Heart right ventricle (tissue), 16 donors: Measurements from ENCODE around the gene SCARB1. TPM values are rescaled to one million over a fixed set of nuclear protein-coding genes. Genes with fewer than 3 reads are reported as not detected.
A peak's percentile ranks its signal among the peaks of the same experiment; 100 is the strongest.

Experiments
- ATAC-seq, 8 donors: fragments of 200-7000 bp; cut with Tn5 transposase; one replicate each; pipeline ENCODE4 v1.9.1; 2020; ENCODE audit warnings: mild to moderate bottlenecking in 8 of 8, moderate library complexity in 8 of 8, moderate number of reproducible peaks in 1 of 8
- DNase-seq, 2 donors: peaks; one replicate each; pipeline ENCODE4 v3.0.0-alpha.2; 2020
- H3K27ac ChIP-seq, 10 donors: fragments of 200-600 bp; sonication (generic) in 2 of 10; one replicate each; pipeline versions ENCODE4 v1.5.0 to v1.8.0; 2020 to 2022; ENCODE audit warnings: mild to moderate bottlenecking in 3 of 10
- H3K27me3 ChIP-seq, 7 donors: fragments of 200-600 bp; one replicate each; pipeline ENCODE4 v1.8.0; 2021 to 2022; ENCODE audit warnings: mild to moderate bottlenecking in 2 of 7
- H3K36me3 ChIP-seq, 9 donors: fragments of 200-600 bp; sonication (generic) in 1 of 9; one replicate each; pipeline versions ENCODE4 v1.5.0 to v1.8.0; 2020 to 2022; ENCODE audit warnings: mild to moderate bottlenecking in 2 of 9
- H3K4me1 ChIP-seq, 9 donors: fragments of 200-600 bp; sonication (generic) in 1 of 9; one replicate each; pipeline versions ENCODE4 v1.5.0 to v1.8.0; 2020 to 2022; ENCODE audit warnings: mild to moderate bottlenecking in 4 of 9
- H3K4me3 ChIP-seq, 10 donors: fragments of 200-600 bp; sonication (generic) in 2 of 10; one replicate each; pipeline versions ENCODE4 v1.5.0 to v1.8.0; 2020 to 2022; ENCODE audit warnings: mild to moderate bottlenecking in 7 of 10, moderate library complexity in 2 of 10
- H3K9me3 ChIP-seq, 11 donors: fragments of 200-600 bp in 10 of 11; sonication (generic) in 2 of 11; one replicate each; pipeline versions ENCODE4 v1.5.0 to v1.8.0; 2013 to 2022; ENCODE audit warnings: mild to moderate bottlenecking in 2 of 11, control low read depth in 1 of 11, moderate library complexity in 1 of 11
- CTCF ChIP-seq, 9 donors: fragments of 200-600 bp; sonication (generic) in 2 of 9; IDR thresholded peaks; one replicate each; pipeline versions ENCODE4 v1.5.0 to v1.8.0; 2021 to 2022; ENCODE audit warnings: antibody characterized with exemption in 9 of 9, mild to moderate bottlenecking in 5 of 9, moderate library complexity in 1 of 9
- WGBS, 2 donors: extraction: QIAGEN DNeasy Blood & Tissue Kit; methylation state at CpG; one replicate each; pipeline ENCODE4 v1.1.7; 2013; ENCODE audit warnings: inconsistent platforms in 1 of 2; 5-methylcytosine and 5-hydroxymethylcytosine counted together
- intact Hi-C, 10 donors: fragments of 100-400 bp; cut with DNase I; formaldehyde crosslinking; loops; one replicate each; pipeline versions ENCODE4 v1.11.1 to v1.14.2; 2022
- polyA plus RNA-seq, 2 donors: library from polyadenylated mRNA; stranded (reverse); fragments of 200-250 nt; gene quantifications; one replicate each; pipeline ENCODE4 v1.2.3, GENCODE V29; 2013
- total RNA-seq, 10 donors: library from RNA; stranded (reverse); fragmentation: NEBNext Ultra II Directional in 3 of 10; extraction: Animal tissue kit (Norgen Biotek cat#: 25700) in 3 of 10; gene quantifications; one replicate each; pipeline versions ENCODE4 v1.2.1 to v1.2.4, GENCODE V29; 2021 to 2023
- donor health status: Arrhythmogenic right ventricular cardiomyopathy.
- donor health status: ischemic (EF 13 %, LVEDD 7.1; RV severe dilation, severe dysfunction).
- donor health status: healthy with polysubstance abuse.
- donor health status: DM: no; HTN: yes; CAD: no.
- donor health status: DM: no; HTN: no; CAD: no.
- donor health status: ischemic (EF 25% LVEDD 6.9; RV normal size, moderate dysfunction).
- donor health status: ischemic (EF 25% LVEDD 5.7; RV mildly dilated, moderate dysfunction).
- donor health status: healthy.
- donor health status: DM: yes; HTN: yes; CAD: no.
- donor health status: Ischemic cardiomyopathy.
- donor health status: ischemic (EF 35%, LVEDD 5.7; RV mildly dilated, moderate dysfunction).
- donor health status: nonischemic (EF 11% LVEDD 7.7; RV severe dilation, severe dysfunction).
- donor health status: DM: yes; HTN: yes; CAD: no.
- donor health status: PGD.
- donor health status: ischemic (EF 29% LVEDD 5.4; RV normal size, mild dysfunction).
- donor health status: nonischemic (EF 23%, LVEDD 6.1; RV moderate dilation, normal function).

Gene SCARB1
- total and polyA plus RNA-seq, 12 donors: 7.7 to 19.9 (median 11.5) TPM

- intact Hi-C loops: no loop called here
- H3K4me1 ChIP-seq: peaks cover 17 to 70% (median 38%) of the 10 kb centered on the region in 9 donors
These were observed 12.3 kb downstream of the SCARB1 start for GRCh38 chr12:124851342-124851741.

GRCh38 chr12:124849382-124849781, 14.3 kb downstream of the SCARB1 start:
- Histone ChIP-seq H3K27me3 (no peaks in the 10 kb centered on the region), H3K9me3 (no peaks in the 10 kb centered on the region), H3K4me3 (no peak overlapping the region), H3K27ac (no peak overlapping the region), H3K4me1 (peaks cover 10 to 51% (median 24%) of the 10 kb centered on the region in 9 donors), H3K36me3 (no peaks in the 10 kb centered on the region)
- TF ChIP-seq CTCF (IDR thresholded peaks at IDR 0.05): no peak
- WGBS, 2 donors: 44 to 52% methylated on average over 8 of the region's 8 CpGs
- intact Hi-C loops: no loop called here
- DNase-seq: no peak
- ATAC-seq: peak in 4 of 8 donors; percentile 6 to 35 (median 14)

More at GRCh38 chr12:124851342-124851741, 12.3 kb downstream of the SCARB1 start:
- Histone ChIP-seq H3K27ac (no peak overlapping the region), H3K27me3 (no peaks in the 10 kb centered on the region), H3K36me3 (no peaks in the 10 kb centered on the region), H3K9me3 (no peaks in the 10 kb centered on the region), H3K4me3 (no peak overlapping the region)
- no peak for DNase-seq
- no peak for ATAC-seq
- 95% methylated on average over 8 of the region's 8 CpGs for WGBS, 2 donors
- TF ChIP-seq CTCF (IDR thresholded peaks at IDR 0.05): no peak

DNA sequence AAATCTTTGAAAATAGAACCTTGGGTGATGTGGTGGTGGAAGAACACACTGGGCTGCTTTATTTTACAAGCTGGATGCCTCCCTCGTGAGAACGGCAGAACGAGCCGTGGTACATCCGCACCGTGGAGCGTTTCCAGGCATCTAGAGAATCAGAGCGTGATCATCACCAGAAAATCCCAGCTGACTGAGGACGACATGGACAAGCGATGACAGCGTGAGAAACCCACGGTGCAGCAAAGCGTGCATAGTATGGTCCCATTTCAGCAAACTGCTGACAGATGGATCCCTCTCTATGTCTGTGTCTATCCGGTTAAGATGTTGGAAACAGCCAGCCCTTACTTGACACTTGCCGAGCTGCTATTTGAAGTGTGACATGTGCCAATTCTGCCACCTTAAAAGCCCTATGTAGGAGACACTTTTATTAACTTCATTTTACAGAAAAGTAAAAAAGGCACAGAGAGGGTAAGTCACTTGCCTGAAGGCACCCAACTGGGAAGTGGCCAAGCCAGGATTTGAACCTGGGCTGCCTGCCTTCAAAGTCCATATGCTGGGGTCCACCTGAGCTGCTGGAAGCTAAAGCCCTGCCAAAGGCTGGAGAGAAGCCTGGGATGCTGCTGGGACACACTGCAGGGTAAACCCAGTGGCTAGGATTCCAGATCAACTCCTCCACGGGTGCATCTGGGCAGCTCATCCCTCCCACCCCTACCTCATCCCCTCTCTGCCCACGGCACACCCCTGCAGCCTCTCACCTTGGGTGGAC, 14.9 kb downstream of the SCARB1 start:
- DNase-seq (no peak), ATAC-seq (peak in 1 of 8 donors; percentile 9)
- no peak for TF ChIP-seq CTCF (IDR thresholded peaks at IDR 0.05)
- WGBS, 2 donors: 67 to 72% methylated on average over 17 of the region's 17 CpGs
- H3K27ac ChIP-seq: no peak overlapping the region
- no peaks in the 10 kb centered on the region for H3K9me3 ChIP-seq
- no peaks in the 10 kb centered on the region for H3K27me3 ChIP-seq
- H3K36me3 ChIP-seq: no peaks in the 10 kb centered on the region
- H3K4me3 ChIP-seq: no peak overlapping the region
- peaks cover 10 to 45% (median 24%) of the 10 kb centered on the region in 9 donors for H3K4me1 ChIP-seq
- intact Hi-C loops: no loop called here

- peaks cover 13 to 49% (median 28%) of the 10 kb centered on the region in 9 donors for H3K4me1 ChIP-seq
- H3K9me3 ChIP-seq: no peaks in the 10 kb centered on the region
- ATAC-seq (peak in 7 of 8 donors; percentile 16 to 57 (median 44)), DNase-seq (peak in 1 of 2 donors; percentile 61)
- peak overlapping the region in 5 of 10 donors; percentile 5 to 65 (median 41) for H3K27ac ChIP-seq
- no peak overlapping the region for H3K4me3 ChIP-seq
- no peaks in the 10 kb centered on the region for H3K27me3 ChIP-seq
- 52 to 53% methylated on average over 12 of the region's 12 CpGs for WGBS, 2 donors
- no peaks in the 10 kb centered on the region for H3K36me3 ChIP-seq
- intact Hi-C loops: no loop called here
- TF ChIP-seq CTCF (IDR thresholded peaks at IDR 0.05): no peak
These were observed 16.3 kb downstream of the SCARB1 start for GRCh38 chr12:124847113-124848074.
